ENCODE data around the gene RSPH9.
"Not testable (repeated sequence)": the region's sequence is repeated elsewhere in the genome, so short reads cannot be mapped to it uniquely, and the experiment has no call there.

Gene RSPH9

DNA sequence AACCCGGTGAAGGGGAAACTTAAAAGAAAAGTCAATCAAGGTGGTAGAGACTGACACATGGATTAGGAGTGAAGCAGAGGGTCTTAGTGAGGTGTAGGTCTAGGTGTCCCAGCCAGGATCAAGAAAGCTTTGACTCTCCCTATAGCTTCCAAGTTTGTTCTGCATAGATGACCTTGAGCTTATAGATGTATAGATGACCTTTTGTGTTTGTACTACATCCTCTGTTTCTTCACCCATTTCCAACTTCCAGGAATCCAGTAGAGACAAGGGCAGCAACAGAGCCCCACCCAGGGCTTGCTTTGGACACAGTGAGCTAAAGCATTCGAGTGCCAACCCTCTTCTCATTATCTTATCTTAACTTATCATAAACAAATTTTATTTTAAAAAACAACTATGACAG, 44.6 kb downstream of the RSPH9 start:
- DNase-seq = no peak

DNA sequence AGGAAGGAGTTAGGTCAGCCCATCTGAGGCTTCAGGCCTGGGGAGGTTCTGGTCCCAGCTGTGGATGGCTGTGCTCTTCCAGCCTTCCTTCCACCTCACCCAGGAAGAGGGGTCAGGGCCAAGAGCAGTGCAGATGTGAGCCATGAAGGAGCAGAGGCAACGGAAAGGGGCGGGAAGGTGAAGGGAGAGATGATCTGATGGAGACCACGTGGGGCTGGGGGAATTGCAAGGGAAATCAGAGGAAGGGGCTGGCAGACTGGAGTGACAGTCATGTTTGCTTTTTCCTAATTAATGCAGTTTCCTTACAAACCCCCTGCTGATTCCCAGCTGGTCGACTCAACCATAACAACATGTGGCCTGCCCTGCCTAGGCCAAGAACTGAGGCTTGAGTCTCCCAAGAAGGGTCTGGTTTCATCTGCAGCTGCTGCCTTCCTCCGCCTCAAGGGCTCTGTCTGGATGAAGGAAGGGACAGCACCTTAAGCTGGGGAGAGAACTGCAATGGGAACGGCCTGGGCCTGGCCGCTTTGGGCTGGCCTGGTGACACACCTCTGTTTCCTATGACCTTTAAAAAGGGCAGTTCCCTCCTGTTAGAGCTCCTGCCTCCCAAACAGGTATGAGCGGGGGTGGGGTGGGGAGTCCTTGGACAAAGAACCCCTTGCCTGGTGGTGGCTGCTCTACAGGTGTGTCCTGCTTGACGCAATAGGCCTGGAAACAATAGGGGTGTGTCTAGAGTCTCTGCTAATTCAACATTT, 50.6 kb downstream of the RSPH9 start:
- DNase-seq = no peak

DNA sequence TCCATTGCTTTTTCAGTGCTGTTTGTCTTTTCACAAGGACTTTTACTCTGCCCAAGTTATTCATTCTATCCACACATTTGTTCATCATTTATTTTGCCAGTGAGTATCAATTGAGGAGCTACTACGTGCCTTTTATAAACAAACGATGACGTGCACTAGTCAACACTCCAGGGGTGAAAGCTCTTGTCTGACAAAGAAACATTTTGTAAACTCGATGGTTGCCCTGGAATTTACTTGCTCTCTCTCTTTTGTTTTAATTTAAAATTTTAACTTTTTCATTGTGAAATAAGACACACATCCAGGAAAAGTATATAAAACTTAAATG, 51.1 kb downstream of the RSPH9 start:
- no peak for DNase-seq

DNA sequence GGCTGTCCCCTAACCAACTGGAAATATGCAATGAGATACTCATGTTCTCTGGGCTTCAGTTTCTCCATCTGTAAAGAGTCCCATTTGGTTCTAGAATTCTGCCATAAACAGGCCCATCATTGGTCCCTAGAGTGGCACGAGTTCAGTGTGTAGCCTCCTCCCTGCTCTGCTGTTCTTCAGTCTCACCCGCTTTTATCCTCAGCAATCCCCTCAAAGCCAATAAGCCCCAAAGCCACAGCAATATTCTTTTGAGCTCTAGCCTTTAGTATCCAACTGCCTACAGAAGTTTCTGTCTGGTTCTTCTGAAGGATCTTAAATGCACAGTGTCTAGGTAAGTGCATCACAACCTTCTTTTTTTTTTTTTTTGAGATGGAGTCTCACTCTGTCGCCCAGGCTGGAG, 52.6 kb downstream of the RSPH9 start:
- DNase-seq = no peak

DNA sequence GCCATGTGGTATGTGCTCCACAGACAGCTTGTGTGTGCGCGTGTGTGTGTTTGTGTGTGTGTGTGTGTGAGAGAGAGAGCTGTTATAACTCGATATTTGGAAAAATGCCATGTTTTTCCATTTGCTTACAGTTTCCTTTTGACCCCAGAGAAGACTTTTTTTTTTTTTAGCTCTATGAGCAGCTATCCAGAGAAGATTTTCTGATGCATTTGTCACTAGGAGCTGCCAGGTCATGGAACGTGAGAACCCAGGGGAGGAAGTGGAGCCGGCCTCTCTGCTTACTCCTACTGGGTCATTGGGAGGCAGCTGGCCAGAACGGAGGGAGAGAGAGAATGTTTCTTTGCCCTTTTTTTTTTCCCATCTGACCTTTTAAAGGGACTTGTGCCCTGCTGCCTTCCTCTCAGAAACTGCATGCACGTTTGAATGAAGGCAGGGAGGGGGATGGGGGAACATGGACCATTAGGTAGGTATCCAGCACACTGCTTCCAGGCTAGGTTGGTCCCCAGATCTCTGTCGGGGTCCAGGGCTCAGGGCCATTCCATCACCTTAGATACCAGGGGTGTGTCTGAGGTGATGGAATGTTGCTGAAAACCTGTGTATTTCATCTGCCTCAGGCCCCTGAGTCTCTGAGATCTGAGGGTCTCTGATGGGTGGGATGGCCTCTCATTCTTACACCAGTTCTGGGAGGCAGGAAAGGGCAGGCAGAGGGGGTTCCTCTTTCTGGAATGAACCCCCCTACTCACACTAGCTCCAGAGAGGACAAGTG, 53.9 kb downstream of the RSPH9 start:
- peak; percentile 18 for DNase-seq

DNA sequence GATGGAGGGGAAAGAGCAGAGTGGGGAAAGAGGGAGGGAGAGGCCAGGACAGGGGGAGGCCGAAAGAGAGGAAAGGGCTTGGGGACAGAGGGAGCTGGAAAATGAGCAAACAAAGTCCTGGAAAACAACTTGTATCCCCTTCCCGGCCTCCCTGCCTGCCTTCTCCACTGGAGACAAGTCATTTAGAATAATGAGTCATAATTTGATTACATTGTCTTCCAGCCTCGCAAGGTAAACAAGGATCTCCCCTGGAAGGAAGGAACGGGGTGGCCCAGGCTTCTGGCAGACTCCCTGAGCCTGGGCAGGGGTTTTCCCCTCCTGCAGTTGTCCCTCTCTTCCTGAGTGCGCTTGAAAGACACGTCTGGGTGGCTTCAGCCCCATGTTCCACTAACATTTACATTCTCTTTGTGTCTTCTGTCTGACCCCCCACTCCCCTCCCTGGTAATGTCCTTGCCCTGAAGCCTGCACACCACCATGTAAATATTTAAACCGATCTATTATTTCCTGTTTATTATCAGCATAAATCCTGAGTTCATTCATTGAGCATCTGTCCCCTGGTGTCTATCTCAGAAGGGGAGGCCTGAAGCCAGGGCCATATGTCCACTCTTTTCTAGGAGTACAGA, 54.8 kb downstream of the RSPH9 start:
- DNase-seq = peak; percentile 33

DNA sequence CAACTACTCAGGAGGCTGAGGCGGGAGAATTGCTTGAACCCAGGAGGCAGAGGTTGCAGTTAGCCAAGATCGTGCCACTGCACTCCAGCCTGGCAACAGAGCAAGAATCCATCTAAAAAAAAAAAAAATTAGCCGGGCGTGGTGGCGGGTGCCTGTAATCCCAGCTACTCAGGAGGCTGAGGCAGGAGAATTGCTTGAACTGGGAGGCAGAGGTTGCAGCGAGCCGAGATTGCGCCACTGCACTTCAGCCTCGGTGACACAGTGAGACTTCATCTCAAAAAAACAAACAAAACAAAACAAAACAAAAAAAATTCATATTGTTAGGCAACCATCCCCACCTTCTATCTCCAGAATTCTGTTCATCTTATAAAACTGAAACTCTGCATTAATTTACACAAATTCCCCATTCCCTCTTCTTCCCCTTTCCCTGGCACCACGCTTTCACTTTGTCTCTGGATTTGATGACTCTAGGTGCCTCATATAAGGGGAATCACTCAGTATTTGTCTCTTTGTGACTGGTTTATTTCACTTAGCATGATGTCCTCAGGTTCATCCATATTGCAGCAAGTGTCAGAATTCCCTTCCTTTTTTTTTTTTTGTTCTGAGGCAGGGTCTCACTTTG, 56.2 kb downstream of the RSPH9 start:
- not testable (repeated sequence) for DNase-seq

DNA sequence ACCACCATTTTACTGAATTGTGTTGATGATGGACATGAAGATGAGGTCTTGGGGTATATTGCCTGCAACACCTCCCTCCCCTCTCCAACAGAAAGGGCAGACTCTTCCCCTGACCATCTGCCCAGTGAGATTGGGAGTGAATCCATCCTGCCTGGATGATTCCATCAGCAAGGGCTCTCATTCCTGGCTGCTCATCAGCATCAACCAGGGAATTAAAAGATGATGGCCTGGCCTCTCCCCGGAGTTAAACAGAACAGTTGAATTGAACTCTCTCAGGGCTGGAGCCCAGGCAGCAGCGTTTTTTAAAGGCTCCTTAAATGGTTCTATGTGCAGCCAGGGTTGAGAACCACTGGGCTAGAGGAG, 57.3 kb downstream of the RSPH9 start:
- no peak for DNase-seq

DNA sequence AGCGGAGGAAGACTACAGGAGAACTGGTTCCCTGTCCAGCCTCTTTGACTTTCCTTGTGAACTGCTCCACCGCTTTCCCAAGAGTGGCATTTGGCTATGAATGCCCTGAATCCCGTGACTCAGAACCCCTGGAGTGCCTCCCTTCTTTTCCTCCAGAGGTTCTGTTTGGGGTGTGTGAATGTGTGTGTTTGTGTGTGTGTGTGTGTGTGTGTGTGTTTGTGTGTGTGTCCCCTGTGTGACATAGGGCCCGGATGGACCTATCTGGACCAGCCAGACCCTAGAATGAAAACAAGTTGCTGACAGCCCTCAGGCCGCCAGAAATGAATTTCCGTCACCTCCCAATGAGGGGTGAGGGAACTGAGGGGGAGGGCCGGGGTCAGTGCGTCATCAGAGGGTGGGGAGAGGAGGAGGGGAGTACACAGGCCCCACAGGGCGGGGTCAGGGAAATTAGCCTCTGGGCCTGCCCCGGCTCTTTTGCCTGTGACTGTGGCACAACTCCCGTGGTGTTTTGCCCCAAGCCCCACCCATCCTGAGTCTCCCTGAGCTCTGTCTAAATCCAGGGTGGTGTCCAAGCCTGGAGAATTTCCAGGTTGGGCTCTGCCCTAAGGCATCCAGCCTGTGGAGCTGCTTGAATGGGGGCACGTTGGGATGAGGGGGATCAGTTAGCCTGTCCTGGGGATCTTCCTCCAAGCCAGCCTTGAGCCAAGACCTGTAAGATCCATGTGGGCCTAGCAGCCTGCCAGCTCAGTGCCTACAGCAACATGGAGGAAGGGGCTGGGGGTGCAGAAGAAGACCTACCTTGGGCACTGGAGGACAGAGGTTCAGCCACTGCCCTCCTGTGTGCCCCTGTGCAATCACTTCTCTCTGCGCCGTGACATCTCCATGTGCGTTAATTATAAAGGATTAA, 58.0 kb downstream of the RSPH9 start:
- peak; percentile 97 for DNase-seq

DNA sequence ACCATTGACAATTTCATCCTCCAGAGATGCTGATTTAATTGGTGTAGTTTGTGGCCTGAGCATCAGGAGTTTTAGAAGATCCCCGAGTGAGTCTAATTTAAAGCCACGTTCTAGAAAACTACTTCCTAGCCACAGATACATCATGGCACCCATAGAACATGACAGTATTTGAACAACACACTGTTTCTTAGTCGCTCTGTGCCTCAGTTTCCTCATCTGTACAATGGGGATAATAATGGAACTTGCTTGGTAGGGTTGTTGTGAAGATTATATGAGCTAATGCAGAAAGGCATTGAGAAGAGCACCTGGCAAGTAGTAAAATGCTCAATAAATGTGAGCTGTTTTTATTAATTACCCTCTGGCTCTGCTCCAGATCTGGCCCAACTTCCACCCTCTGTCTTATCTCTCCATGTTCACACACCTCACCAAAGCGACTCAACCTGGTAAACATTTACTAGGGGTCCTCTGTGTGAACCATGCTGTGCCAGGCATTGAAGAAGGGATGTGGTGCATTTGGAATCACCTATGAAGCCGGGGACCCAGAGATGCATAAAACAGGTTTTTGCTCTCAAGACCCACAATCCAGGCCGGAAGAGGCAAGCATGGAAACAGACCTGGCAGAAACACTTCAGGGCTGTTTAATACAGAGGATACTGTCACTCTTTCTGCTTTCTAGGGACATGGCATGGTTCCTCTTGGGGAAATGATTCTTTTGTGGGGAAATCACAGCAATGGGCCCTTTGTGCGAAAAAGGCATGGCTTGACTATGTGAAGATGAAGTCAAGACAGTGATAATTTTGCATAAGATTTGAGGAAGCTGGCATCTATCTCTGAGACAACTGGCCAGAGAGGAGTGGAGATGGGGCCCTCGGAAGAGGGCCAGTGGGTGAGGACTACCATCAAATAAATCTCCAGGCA, 58.9 kb downstream of the RSPH9 start:
- DNase-seq = no peak

DNA sequence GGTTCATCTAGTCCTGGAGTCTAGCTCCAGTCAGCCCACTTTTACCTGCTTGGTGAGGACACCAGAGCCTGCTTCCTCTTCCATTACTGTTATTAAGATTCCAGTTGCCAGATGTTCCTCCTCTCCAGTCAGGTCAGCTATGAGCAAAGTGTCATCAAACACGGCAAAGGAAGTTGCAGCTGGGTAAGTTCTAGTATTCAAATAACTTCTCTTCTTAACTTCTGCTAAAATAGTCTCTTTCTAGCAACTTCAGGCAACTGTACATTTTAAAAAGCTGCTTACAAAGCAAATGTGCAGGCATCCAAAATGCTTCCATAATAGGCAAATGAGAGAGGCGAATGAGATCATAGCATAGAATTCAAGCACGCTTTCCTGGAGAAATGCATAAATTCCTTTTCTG, 61.2 kb downstream of the RSPH9 start:
- DNase-seq = no peak

DNA sequence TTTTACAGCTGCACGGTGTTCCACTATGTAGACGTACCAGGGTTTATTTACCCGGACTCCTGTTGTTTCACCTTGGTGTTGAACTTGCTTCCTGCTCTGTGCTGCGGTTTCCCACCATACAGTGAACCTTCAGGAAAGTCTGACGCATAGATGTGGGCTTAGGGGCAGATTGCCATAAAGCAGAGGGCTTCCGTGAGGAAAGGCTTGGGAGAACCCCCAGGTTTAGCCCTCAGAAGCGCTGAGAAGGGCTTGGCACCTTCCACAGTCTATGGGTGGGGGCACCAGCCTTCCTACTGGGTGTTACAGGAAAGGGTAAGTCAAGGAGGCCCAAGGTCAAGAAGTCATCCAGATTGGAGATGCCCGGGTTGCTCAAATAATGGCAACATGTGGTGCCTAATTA, 62.0 kb downstream of the RSPH9 start:
- DNase-seq = no peak

DNA sequence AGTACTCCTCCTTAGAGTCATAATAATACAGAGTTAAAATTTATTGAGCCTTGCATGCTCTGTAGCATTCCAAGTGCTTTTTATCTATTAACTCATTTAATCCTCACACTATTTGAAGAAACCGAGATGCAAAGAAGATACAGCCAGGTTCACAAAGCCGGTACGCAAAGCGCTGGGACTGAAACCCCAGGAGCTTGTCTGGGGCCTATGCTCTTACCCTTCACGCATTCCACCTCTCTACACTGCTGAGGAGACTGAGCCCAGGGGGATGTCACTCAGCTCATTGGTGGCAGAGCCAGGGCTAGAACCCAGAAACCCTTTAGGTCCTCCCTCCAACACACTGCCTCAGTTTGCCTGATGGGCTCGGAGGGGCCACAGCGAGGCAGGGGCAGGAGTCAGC, 62.4 kb downstream of the RSPH9 start:
- DNase-seq = no peak

DNA sequence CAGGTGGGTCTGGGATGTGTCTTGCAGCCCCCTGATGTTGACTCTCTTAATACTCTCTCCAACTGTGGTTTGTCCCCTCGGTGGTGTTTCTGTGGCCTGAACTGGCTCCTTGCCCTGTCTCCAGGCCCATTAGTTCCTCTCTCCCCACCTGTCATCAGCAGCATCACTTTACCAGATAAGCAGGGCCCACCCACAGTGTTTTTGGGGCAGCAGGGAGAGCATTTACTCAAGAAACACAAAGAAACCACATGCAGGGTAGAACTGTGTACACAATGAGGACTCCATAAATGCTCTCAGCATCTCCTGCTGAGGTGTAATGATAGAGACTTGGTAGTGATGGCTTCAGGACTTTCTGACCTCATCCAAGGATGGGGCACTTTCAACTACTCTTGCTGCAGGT, 62.9 kb downstream of the RSPH9 start:
- no peak for DNase-seq

DNA sequence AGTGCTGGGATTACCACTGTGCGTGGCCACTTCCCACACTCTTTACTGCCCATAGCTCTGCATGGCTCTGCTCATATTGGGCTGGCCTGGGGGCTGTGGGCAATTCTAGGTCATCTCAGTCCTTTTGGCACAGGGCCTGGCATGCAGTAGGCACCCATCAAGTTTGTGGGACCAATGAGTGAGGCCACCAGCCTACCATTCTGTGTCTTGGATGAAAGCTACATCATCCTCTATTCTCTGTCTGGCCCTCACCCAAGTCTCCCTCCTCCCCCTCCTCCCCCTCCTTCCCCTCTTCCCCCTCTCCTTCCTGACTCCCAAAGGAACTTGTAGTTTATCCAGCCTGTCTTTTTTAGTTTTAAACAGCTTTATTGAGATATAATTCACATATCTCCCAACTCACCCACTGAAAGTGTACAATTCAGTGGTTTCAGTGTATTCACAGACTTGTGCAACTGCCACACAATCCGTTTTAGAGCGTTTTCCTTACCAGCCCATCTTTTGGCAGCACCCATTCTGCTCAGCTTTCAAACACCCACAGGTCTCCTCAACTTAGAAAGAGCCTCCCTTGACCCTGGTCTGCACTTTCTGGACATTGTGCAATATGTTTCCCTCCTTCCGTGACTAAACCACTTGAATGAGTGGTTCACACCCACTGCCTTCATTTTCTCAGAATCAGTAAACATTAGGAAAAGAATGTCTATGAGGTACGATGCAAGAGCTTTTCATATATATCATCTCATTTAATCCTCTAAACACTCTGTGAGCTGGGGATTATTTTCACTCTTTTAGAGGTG, 64.2 kb downstream of the RSPH9 start:
- peak; percentile 73 for DNase-seq

DNA sequence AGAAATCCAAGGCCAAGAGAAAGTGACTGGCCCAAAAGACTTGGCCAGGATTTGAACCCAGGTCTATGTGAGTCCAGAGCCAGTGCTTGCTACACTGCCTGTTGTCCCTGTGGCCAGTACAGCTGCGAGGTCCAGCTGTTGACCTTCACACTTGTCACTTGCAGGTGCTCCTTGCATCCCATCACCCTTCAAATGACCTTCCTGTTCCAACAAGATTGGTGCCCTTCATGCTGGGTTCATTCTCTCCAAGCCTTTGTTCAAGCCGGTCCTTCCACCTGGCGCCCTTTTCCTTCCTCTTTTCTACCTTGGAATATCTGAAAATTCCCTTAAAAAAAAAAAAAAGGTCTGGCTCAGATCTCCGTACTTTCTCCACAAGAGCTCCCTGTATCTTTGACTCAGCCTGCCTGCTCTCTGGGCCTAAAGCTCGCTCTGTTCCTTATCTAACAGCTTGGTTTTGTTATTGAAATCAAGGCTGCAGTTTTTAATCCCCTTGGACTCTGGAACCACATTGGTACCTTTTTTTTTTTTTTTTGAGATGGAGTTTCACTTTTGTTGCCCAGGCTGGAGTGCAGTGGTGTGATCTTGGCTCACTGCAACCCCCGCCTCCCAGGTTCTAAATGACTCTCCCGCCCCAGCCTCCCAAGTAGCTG, 64.9 kb downstream of the RSPH9 start:
- DNase-seq = no peak

DNA sequence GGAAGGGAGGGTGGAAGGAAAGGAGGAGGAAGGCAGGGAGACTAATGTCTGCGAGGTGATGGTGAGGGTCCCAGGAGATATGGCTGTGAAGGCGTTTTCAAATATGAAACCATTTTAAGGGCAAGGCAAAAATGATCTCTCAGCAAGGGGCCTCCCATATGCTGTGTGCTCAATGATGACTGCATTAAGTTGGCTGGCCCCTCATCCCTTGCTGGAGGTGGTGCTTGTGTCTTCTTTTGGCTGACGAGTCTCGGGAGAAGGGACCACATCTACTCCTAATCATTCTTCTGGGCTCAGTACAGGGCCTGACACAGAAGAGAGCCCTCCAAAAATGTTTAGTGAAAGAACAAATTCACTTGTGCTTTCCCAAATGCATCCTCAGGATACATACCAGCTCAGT, 65.7 kb downstream of the RSPH9 start:
- no peak for DNase-seq

DNA sequence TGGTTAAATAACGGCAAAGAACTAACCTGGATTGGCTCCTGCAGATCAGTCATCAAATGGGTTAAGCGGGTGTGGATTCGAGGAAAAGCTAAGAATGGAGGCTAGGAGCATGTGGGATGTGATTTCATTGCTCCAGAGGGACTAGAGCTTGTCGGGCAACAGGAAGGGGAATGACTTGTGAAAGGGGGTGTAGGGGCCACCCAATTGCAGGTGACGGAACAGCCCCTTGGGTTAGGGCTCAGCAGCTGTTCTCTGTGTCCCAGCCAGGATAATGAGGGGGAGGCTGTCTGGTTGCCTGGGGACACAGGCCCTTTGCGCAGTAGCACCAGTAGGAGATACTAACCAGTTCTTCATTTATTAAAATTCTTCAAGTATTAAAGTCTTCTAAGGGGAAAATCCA, 67.7 kb downstream of the RSPH9 start:
- no peak for DNase-seq

DNA sequence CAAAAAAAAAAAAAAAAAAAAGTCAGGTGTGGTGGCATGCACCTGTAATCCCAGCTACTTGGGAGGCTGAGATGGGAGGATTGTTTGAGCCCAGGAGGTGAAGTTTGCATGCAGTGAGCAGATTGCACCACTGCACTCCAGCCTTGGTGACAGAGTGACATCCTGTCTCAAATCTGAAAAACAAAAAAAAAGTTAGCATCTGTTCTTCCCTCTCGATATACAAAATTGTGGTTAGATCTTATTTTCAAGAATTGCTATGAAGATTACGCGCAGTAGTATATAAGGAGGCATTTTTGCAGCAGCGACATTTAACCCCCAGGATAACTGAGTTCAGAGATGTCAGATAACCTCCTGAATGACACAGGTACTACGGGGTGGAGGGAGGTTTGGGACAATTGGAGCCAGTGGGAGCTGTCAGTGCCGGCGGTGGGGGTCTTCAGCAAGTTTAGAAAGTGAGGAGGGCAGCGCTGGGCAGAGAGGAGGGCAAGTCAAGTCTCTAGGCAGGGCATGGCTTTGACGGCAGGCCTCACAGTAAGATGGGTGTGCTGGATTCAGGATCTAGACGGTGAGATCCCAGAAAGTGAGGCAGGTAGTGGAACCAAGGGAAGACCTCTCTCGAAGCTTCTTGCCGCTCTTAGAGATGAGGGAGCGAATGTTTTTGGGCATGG, 68.9 kb downstream of the RSPH9 start:
- no peak for DNase-seq

All from EL (cell line).